Thyroid gland (tissue), 4 donors: ENCODE results near the gene INTS1. TPM values are rescaled to one million over a fixed set of nuclear protein-coding genes. Genes with fewer than 3 reads are reported as not detected.

Experiments used
- DNase-seq, 2 donors: peaks; one replicate each; pipeline ENCODE4 v3.0.0-alpha.2; 2019
- H3K27ac ChIP-seq, 3 donors: fragments of 200-600 bp; sonication (generic); 1 replicate in 2 of 3; 2 replicates in 1 of 3; pipeline ENCODE4 v1.5.1; 2016 to 2019; ENCODE audit warnings: mild to moderate bottlenecking in 1 of 3, moderate library complexity in 1 of 3
- H3K27me3 ChIP-seq: fragments of 200-600 bp; sonication (generic); one replicate; pipeline ENCODE4 v1.5.1; 2019
- H3K36me3 ChIP-seq, 2 donors: fragments of 200-600 bp; sonication (generic); one replicate each; pipeline ENCODE4 v1.5.1; 2016 to 2019
- H3K4me1 ChIP-seq, 2 donors: fragments of 200-600 bp; sonication (generic); one replicate each; pipeline ENCODE4 v1.5.1; 2017 to 2019
- H3K4me3 ChIP-seq, 3 donors: fragments of 200-600 bp; sonication (generic); replicated peaks in 1 of 3; 1 replicate in 2 of 3; 2 replicates in 1 of 3; pipeline ENCODE4 v1.5.1; 2016; ENCODE audit warnings: mild to moderate bottlenecking in 1 of 3
- H3K9me3 ChIP-seq: fragments of 200-600 bp; sonication (generic); one replicate; pipeline ENCODE4 v1.5.1; 2017
- CTCF ChIP-seq, 6 experiments: fragments of 200-600 bp in 3 of 6; fragments of 450-650 bp in 3 of 6; sonication (generic) in 3 of 6; IDR thresholded peaks; one replicate each; pipeline ENCODE4 v1.5.1; 2016 to 2019; ENCODE audit warnings: antibody characterized with exemption in 6 of 6, mild to moderate bottlenecking in 2 of 6, inconsistent platforms in 1 of 6, moderate library complexity in 1 of 6
- POLR2A ChIP-seq, 2 donors: fragments of 450-650 bp; IDR thresholded peaks; one replicate each; pipeline ENCODE4 v1.6.1; 2017; ENCODE audit warnings: antibody characterized with exemption in 2 of 2, mild to moderate bottlenecking in 2 of 2, moderate library complexity in 1 of 2
- WGBS, 2 donors: methylation state at CpG; one replicate each; pipeline ENCODE4 v1.1.5; 2017; 5-methylcytosine and 5-hydroxymethylcytosine counted together
- intact Hi-C: fragments of 100-400 bp; cut with DNase I; formaldehyde crosslinking; loops from one replicate; pipeline ENCODE4 v1.15.1; 2023
- total RNA-seq, 4 donors: library from RNA; depleted of rRNA; stranded (reverse); fragments of >200 nt; gene quantifications; one replicate each; pipeline ENCODE4 v1.2.3, GENCODE V29; 2016

The INTS1 gene
- total RNA-seq, 4 donors from 2014 or later, result 34.5 to 72.3 (median 65.5) TPM

GRCh38 chr7:1481300-1481699 is 22.9 kb downstream of the INTS1 start:
- Histone ChIP-seq H3K4me1 (no peaks in the 10 kb centered on the region), H3K27ac (no peak overlapping the region), H3K9me3 (no peaks in the 10 kb centered on the region), H3K4me3 (no peak overlapping the region), H3K27me3 (no peaks in the 10 kb centered on the region), H3K36me3 (peaks cover 57 to 67% of the 10 kb centered on the region in 2 donors)
- DNase-seq, result no peak
- TF ChIP-seq POLR2A (IDR thresholded peaks at IDR 0.05), result no peak
- TF ChIP-seq CTCF (IDR thresholded peaks at IDR 0.05), result no peak
- intact Hi-C loops, result no loop called here
- 94 to 96% methylated on average over 10 to 11 of the region's 20 CpGs for WGBS, 2 donors

- Histone ChIP-seq H3K9me3 (no peaks in the 10 kb centered on the region), H3K36me3 (peaks cover 57 to 65% of the 10 kb centered on the region in 2 donors), H3K4me1 (no peaks in the 10 kb centered on the region), H3K4me3 (no peak overlapping the region), H3K27me3 (no peaks in the 10 kb centered on the region), H3K27ac (no peak overlapping the region)
- no peak for TF ChIP-seq CTCF (IDR thresholded peaks at IDR 0.05)
- TF ChIP-seq POLR2A (IDR thresholded peaks at IDR 0.05), result no peak
- no peak for DNase-seq
- intact Hi-C loops, result no loop called here
- 20% methylated on average over 1 of the region's 12 CpGs; no CpG with 5 or more reads in 1 of the 2 donors for WGBS, 2 donors
These were observed 23.5 kb downstream of the INTS1 start for GRCh38 chr7:1480670-1481069.

GRCh38 chr7:1479287-1479686 is 24.9 kb downstream of the INTS1 start:
- Histone ChIP-seq H3K4me3 (no peak overlapping the region), H3K27ac (no peak overlapping the region), H3K27me3 (no peaks in the 10 kb centered on the region), H3K9me3 (no peaks in the 10 kb centered on the region), H3K36me3 (peaks cover 54 to 56% of the 10 kb centered on the region in 2 donors), H3K4me1 (no peaks in the 10 kb centered on the region)
- WGBS, 2 donors, result 94 to 95% methylated on average over 17 to 24 of the region's 24 CpGs
- no peak for DNase-seq
- intact Hi-C loops, result loop anchor here (5.0 kb wide), 1 partner anchor 252 kb away; no protein-coding TSS in a partner anchor
- TF ChIP-seq POLR2A (IDR thresholded peaks at IDR 0.05), result no peak

- no peak overlapping the region for H3K4me3 ChIP-seq
- H3K9me3 ChIP-seq, result no peaks in the 10 kb centered on the region
- no peaks in the 10 kb centered on the region for H3K27me3 ChIP-seq
- TF ChIP-seq CTCF (IDR thresholded peaks at IDR 0.05) (no peak), POLR2A (IDR thresholded peaks at IDR 0.05) (no peak)
- no peak for DNase-seq
- H3K4me1 ChIP-seq, result no peaks in the 10 kb centered on the region
- intact Hi-C loops, result loop anchor here (5.0 kb wide), 1 partner anchor 251 kb away; no protein-coding TSS in a partner anchor
- H3K36me3 ChIP-seq, result peaks cover 46 to 52% of the 10 kb centered on the region in 2 donors
- no peak overlapping the region for H3K27ac ChIP-seq
- WGBS, 2 donors, result 94 to 100% methylated on average over 5 to 6 of the region's 19 CpGs
These were observed 25.7 kb downstream of the INTS1 start for GRCh38 chr7:1478480-1478879.

GRCh38 chr7:1476859-1477258 is 27.3 kb downstream of the INTS1 start:
- Histone ChIP-seq H3K9me3 (no peaks in the 10 kb centered on the region), H3K4me1 (no peaks in the 10 kb centered on the region), H3K36me3 (peaks cover 46 to 54% of the 10 kb centered on the region in 2 donors), H3K27ac (no peak overlapping the region), H3K4me3 (no peak overlapping the region), H3K27me3 (no peaks in the 10 kb centered on the region)
- 96 to 98% methylated on average over 6 to 7 of the region's 15 CpGs for WGBS, 2 donors
- intact Hi-C loops, result loop anchor here (5.0 kb wide), 1 partner anchor 250 kb away; no protein-coding TSS in a partner anchor
- TF ChIP-seq POLR2A (IDR thresholded peaks at IDR 0.05) (no peak), CTCF (IDR thresholded peaks at IDR 0.05) (no peak)
- no peak for DNase-seq
